Measurements from ENCODE around the gene TTC34. TPM values are rescaled to one million over a fixed set of nuclear protein-coding genes. Genes with fewer than 3 reads are reported as not detected.

TTC34 gene
- total RNA-seq, 1 donor from 2014 or later, result under 0.01 TPM

DNA sequence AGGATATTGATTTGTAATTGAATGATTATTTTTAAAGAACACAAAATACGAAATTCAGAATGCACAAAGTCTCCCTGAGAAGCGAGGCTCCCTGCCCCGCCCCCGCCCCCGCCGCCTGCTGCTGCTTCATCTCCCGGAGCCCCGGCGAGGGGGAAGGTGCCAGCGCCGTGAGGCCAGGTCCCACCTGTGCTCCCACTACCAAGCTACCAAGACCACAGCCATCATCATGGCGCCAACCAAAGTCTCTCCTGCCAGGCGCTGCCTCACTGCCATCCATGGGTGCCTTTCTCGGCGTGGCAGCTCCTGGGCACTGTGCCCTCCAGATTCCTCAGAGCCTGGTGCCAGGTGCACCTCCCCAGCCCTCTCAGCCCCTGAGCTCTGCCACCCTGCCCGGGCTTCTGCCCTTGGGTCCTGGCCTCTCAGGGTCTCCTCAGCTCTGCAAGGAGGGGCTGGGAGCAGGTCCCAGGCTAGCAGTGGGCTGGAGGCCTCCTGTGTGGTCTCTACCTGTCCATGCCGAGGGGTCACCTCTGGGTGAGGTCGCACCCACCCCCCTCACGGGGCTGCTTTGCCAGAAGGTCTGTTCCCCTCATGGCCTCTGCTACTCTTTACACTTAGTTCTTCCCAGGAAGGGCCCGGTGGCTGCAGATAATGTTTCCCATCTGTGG, 29.4 kb upstream of the TTC34 start:
- no peak overlapping the region for H3K4me3 ChIP-seq (ENCODE audit: low read depth, low read length)
- TF ChIP-seq, protein P1, sequence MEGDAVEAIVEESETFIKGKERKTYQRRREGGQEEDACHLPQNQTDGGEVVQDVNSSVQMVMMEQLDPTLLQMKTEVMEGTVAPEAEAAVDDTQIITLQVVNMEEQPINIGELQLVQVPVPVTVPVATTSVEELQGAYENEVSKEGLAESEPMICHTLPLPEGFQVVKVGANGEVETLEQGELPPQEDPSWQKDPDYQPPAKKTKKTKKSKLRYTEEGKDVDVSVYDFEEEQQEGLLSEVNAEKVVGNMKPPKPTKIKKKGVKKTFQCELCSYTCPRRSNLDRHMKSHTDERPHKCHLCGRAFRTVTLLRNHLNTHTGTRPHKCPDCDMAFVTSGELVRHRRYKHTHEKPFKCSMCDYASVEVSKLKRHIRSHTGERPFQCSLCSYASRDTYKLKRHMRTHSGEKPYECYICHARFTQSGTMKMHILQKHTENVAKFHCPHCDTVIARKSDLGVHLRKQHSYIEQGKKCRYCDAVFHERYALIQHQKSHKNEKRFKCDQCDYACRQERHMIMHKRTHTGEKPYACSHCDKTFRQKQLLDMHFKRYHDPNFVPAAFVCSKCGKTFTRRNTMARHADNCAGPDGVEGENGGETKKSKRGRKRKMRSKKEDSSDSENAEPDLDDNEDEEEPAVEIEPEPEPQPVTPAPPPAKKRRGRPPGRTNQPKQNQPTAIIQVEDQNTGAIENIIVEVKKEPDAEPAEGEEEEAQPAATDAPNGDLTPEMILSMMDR (IDR thresholded peaks at IDR 0.05; ENCODE audit: insufficient read depth, low read length, severe bottlenecking), result no peak
- H3K36me3 ChIP-seq (ENCODE audit: control insufficient read depth, insufficient read depth, low read length), result no peaks in the 10 kb centered on the region
- DNase-seq (ENCODE audit: low read depth) (no peak), FAIRE-seq (no peak)
- no peaks in the 10 kb centered on the region for H3K27me3 ChIP-seq (ENCODE audit: control insufficient read depth, insufficient read depth, low read length)

DNA sequence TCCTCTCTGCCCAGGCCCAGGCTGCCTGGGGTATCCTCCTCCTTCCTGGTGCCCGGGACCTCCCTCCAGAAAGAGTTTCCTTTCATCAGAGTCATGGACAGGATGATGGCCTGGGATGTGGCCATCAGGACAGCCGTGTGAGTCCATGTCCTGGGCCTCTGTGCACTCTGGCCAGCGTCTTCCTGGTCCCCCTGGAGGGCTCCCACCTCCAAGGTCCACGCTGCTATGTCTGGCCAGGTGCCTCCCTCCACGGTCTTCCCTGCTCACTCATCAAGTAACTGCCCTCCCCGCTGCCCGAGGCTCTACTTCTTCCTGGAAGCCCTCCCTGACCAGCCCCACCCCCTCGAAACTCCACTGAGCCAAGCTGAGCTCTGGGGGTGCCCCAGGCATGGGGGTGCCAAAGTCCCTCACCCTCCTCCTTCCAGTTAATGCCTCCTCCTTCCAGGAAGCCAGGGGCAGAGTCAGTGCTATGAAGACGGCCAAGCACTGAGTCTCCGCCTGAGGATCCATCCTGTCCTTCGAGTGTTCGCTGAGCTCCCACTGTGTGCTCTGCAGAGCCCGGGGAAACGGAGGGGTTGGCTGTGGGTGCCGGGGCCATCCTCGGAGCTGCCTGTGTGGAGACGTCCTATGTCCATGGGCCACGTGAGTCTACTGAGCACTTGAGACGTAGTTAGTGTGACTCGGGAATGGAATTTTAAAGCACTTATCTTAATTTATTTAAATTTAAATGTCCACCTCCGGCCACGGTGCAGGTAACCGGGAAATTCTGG, 28.5 kb upstream of the TTC34 start:
- Histone ChIP-seq H3K4me3 (ENCODE audit: low read depth, low read length) (no peak overlapping the region), H3K27me3 (ENCODE audit: control insufficient read depth, insufficient read depth, low read length) (no peaks in the 10 kb centered on the region), H3K36me3 (ENCODE audit: control insufficient read depth, insufficient read depth, low read length) (no peaks in the 10 kb centered on the region)
- DNase-seq (ENCODE audit: low read depth) (no peak), FAIRE-seq (no peak)
- TF ChIP-seq, protein P1 (IDR thresholded peaks at IDR 0.05; ENCODE audit: insufficient read depth, low read length, severe bottlenecking), result no peak

DNA sequence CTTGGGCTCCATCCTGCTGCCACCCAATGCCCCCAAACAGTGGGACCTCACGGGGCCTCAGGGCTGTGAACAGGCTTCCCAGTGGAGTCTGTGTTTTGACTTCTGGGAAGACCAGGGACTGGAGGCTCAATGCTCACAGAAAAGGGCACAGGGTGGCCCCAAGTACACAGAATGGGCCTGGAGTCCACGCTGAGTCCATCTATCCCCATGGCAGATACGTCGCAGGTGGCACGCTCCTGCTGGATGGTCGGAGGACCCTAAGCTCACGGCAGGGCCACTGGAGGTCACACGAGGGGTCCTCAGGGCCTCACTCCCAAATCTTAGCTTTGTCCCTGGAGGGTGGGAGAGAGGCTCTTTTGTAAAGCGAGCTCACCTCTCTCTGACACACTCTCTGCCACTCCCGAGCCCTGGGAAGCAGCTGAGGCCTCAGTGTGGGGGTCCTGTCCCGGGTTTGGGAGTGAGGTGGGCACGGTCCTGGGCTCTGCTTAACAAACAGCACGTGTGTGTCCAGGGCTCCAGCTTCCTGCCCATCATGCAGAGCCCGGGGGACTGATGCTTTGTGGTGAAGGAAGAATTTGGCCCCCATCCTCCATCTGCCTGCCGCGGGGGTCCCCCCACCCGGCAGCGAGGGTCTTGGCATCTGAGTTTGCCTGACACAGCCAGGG, 27.2 kb upstream of the TTC34 start:
- H3K27me3 ChIP-seq (ENCODE audit: control insufficient read depth, insufficient read depth, low read length), result no peaks in the 10 kb centered on the region
- H3K4me3 ChIP-seq (ENCODE audit: low read depth, low read length), result no peak overlapping the region
- TF ChIP-seq, protein P1 (IDR thresholded peaks at IDR 0.05; ENCODE audit: insufficient read depth, low read length, severe bottlenecking), result no peak
- FAIRE-seq (no peak), DNase-seq (ENCODE audit: low read depth) (no peak)
- H3K36me3 ChIP-seq (ENCODE audit: control insufficient read depth, insufficient read depth, low read length), result no peaks in the 10 kb centered on the region

DNA sequence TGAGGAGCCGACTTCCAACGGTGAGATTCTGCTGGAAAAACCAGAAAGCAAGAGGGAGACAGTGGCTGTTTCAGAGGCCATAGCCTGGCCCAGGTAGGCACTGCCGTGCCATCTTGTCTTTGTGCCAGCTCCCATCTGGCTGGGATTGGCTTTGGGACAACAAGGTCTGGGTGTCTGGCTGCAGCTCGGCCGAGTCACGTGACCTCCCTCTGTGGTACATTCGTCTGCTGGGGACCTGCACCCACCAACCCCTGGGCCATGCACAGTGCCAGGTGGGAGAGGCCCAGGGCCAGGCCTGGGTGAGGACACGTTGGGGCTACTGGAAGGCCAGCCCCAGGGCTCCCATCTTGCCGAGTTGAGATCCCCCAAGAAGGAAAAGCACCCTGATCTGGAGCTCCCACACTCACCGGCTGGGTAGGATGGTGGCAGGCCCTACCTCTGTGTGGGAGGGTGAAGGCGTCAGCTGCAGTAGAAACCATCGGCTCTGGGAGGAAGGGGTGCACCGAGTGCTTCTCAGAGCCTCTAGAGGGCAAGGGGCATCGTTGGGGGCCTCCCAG, 25.3 kb upstream of the TTC34 start:
- no peak for DNase-seq (ENCODE audit: low read depth)
- TF ChIP-seq, protein P1 (IDR thresholded peaks at IDR 0.05; ENCODE audit: insufficient read depth, low read length, severe bottlenecking), result no peak
- no peaks in the 10 kb centered on the region for H3K36me3 ChIP-seq (ENCODE audit: control insufficient read depth, insufficient read depth, low read length)
- no peak for FAIRE-seq
- no peak overlapping the region for H3K4me3 ChIP-seq (ENCODE audit: low read depth, low read length)
- no peaks in the 10 kb centered on the region for H3K27me3 ChIP-seq (ENCODE audit: control insufficient read depth, insufficient read depth, low read length)

DNA sequence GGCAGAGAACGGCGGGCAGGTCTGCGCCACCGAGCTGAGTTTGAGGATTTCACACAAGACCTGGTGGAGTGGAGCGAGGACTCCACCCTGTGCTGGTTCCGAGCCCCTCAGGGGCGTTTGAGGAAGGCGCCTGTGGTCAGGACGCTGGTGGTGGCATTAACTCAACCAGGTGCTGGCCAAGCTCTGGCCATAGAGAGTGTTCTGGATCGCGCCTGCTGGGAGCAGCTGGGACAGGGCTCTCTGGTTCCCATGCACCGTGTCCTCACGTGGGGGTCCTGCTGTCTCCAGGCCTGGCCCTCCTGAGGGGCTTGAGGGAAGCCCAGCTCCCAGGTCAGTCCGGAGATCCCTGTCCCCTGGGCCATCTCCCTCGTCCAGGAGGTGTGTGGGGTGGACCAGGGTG, 24.8 kb upstream of the TTC34 start:
- H3K27me3 ChIP-seq (ENCODE audit: control insufficient read depth, insufficient read depth, low read length), result no peaks in the 10 kb centered on the region
- H3K36me3 ChIP-seq (ENCODE audit: control insufficient read depth, insufficient read depth, low read length), result no peaks in the 10 kb centered on the region
- no peak overlapping the region for H3K4me3 ChIP-seq (ENCODE audit: low read depth, low read length)
- TF ChIP-seq, protein P1 (IDR thresholded peaks at IDR 0.05; ENCODE audit: insufficient read depth, low read length, severe bottlenecking), result no peak
- no peak for DNase-seq (ENCODE audit: low read depth)
- no peak for FAIRE-seq

Data from bronchial epithelial cell (primary cell).